Measurements from ENCODE around the gene CD83.

- TF ChIP-seq RAD21 (IDR thresholded peaks at IDR 0.05), result no peak
- TF ChIP-seq RXRA (IDR thresholded peaks at IDR 0.05), result no peak
- no peak for TF ChIP-seq CTCF (IDR thresholded peaks at IDR 0.05; ENCODE audit: low read depth, low read length, missing input control)
- TF ChIP-seq TAF1 (conservative IDR thresholded peaks at IDR 0.05), result no peak
- no peak for TF ChIP-seq YY1 (IDR thresholded peaks at IDR 0.05)
- TF ChIP-seq EGR1 (IDR thresholded peaks at IDR 0.05; ENCODE audit: low read depth in 2 of 2), result no peak
- TF ChIP-seq REST (IDR thresholded peaks at IDR 0.05), result no peak
Measured at GRCh38 chr6:14130435-14131075, 13.0 kb downstream of the CD83 start.

All from liver (tissue), 3 donors.